Ramos (cell line): ENCODE measurements around the gene RGR.

ENCODE experiments used
- in situ Hi-C: fragments of 300-500 bp; cut with MboI; formaldehyde crosslinking; loops from one replicate; pipeline ENCODE4 v1.14.3; 2022; ENCODE audit warnings: low sequenced_read_pairs; ENCODE audit not compliant: unreplicated experiment

The RGR gene

DNA sequence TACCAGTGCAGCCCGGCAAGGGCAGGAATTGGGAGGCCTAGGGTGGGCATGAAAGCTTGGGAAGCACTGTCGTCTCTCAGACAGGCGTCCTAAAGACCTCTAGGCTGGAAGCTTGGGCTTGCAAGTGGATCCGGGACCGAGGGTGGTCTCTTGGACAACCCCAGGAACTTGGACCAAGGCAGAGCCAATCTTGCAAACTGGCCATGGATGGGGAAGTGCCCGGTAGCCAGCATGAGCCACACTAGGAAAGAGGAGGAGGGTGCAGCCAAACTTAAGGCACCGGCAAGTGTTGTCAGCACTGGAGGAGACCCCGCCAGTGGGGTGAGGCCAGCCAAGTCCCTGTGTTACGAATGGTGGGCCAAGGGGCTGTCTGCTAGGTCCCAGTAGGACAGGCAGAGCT is 28.0 kb upstream of the RGR start:
- in situ Hi-C loops: no loop called here

GRCh38 chr10:84217746-84218145 is 27.1 kb upstream of the RGR start:
- in situ Hi-C loops: no loop called here

DNA sequence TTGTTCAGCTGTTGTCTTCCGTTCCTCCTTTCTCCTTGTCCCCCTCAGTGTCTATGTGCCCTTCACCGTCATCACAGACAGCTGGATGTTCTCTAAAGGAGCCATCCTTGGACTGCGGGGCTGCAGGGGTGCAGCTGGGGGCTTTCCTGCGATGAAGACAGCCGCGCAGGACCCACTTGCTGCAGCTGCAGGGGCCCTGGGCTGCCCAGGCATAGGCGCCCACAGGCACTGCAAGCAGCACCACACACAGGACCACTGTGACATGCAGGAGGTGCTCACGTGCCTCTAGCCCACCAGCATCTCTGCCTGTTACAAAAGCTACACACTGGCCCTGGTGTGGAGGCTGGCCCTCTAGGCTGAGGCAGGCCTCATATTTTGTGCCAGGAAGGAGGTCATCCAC is 22.9 kb upstream of the RGR start:
- in situ Hi-C loops: no loop called here

DNA sequence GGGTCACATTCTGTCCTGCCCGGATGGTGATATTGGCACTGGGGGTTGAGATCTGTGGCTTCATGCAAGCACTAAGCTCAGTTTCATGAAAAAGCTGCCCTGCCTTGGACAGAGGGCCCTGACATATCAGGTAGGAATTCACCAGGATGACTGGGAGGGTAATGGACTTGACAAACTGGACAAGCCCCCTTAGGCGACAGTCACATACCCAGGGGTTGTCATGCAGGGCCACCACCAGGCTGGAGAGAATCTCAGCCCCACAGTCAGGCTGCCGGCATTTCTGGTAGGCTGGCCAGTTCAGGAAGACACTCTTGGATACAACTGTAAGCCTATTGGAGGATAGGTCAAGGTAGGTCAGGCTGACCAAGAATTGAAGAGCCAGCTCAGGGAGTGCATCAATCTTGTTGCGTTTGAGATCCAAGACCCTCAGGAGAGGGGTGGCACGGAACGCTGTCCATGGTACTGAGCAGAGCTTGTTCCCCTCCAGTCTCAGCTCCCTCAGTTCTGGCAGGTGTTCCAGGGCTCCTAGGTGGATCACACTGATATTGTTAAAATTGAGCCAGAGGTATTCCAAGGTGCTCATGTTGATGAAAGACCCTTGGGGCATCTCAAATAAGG is 20.3 kb upstream of the RGR start:
- in situ Hi-C loops: no loop called here

DNA sequence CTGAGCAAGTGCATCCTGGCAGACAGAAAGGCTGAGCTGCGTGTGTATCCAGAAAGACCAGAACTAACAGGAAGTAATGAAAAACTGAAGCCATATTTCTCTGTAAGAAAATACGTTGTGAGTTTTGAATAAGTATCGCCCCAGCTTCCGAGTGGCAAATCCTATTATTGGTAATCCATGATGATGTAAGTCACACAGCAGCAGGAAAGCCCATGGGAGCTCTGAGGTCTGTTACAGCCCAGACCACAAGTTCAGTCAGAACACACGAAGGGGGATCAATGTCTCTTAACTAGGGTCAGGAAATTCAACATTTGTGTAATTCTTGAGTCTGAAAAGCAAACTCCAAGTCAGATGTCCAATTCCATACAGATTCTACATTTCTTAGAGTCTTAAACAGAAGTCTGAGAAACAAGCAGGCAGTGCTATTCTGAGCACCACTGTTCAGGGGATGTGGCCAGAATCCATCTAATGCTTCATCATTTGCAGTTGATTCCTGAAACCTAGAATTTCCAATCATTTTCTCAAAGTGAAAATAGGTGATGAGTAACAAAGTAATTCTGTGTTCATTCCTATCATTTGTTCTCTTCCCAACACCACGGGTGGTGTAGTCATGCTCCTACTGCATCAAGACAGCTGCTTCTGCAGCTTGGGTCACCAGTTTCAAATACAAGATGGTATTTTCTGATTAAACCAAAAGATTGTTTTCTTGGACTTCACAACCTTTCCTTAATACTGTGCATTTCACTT is 19.3 kb upstream of the RGR start, which contains the start of gene LRIT2:
LRIT2 (minus strand) TSS at position 118 of the 747 bp plus-strand sequence; CDS start at position 94, 24 bp downstream.
- in situ Hi-C loops: no loop called here

- in situ Hi-C loops: no loop called here
These were observed 18.2 kb upstream of the RGR start for GRCh38 chr10:84226616-84227015.

DNA sequence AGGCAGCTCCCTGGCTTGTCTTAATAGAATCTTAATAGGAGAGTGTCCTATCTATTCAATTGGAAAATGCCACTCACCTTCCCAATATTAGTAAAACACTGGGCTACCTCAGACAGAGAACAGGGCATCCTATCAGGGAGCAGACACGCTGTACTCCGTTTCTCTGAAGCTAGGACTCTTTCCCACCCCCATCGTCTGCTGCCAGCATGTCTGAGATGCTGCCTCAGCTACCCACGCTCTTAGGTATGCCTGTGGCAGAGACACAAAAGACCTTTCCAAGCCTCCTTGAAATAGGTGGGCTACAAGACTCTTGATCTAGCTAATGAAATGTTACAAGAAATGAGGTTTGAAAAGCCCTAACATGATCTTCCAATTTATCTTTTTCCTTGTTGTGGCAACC is 17.0 kb upstream of the RGR start:
- in situ Hi-C loops: no loop called here

GRCh38 chr10:84230359-84230758 is 14.5 kb upstream of the RGR start:
- in situ Hi-C loops: no loop called here

- in situ Hi-C loops: no loop called here
These were observed 12.5 kb upstream of the RGR start for GRCh38 chr10:84232376-84232775.

- in situ Hi-C loops: no loop called here
These were observed 10.9 kb upstream of the RGR start for GRCh38 chr10:84233940-84234339.

GRCh38 chr10:84234479-84234878 is 10.4 kb upstream of the RGR start:
- in situ Hi-C loops: no loop called here

DNA sequence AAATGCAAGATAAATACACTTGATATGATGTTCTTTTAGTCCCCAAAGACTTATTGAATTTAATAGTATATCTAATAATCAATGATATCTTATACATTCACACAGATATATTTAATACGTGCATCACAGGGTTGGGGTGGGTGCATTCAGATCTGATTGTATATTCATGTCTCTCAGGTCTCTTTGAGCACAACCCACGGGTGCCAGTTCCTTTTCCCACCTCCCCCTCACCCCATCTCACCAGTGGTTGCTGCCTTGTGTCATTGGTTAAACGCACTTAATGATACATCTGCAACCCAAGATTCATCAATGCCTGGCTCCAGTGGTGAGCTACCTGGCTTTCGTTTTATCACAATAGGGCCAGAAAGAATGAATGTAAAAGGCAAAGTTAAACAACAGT is 9.8 kb upstream of the RGR start:
- in situ Hi-C loops: no loop called here

- in situ Hi-C loops: no loop called here
These were observed 8.1 kb upstream of the RGR start for GRCh38 chr10:84236807-84237198.

GRCh38 chr10:84237199-84238051 is 7.4 kb upstream of the RGR start:
- in situ Hi-C loops: no loop called here

DNA sequence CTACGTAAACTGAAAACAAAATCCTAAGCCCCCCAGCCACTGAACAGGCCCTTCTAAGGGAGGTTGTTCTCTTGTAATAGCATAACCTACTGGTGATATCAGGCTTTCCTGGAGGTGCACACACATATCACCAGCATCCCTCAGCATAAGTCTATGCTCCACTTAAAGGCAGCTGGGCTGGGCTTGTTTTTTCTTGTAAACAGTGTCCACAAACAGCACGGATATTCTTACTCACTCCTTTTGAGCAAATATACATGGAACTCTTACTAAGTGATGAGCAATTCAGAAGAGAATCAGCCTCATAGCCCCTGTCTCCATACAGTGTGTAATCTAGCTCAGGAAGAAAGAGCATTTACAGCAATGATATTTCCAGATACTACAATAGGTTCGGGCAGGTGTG is 5.9 kb upstream of the RGR start:
- in situ Hi-C loops: no loop called here

DNA sequence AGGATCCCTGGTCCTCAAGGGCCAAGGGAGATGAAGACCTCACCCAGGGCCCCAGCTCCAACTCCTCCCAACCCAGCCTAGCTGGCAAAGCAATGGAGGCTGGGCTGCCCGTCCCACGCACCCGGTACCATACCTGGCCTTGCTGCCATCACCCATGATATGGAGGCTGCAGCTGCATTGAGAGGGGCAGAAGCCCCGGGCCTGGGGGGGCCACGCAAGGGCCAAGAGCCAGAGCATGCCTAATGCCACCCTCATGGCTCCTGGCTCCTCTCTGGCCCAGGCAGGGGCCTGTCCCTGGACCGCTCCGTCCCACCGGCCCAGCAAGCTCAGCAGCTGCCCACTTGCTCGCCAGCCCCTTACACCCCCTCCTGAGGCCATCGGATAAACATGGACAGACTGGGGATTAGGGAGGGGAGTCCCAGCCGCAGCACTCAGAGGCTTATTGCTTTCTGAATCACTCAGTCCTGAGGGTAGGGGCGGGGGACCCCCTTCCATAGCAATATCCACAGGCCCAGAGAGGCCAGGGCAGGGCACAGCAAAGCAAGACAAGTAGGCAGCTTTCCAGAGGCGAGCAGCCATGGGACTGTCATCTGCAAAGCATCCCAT is 3.6 kb upstream of the RGR start, which contains the start of gene LRIT1:
LRIT1 (minus strand) TSS at position 362 of the 606 bp plus-strand sequence; CDS start at position 255, 107 bp downstream.
- in situ Hi-C loops: no loop called here

- in situ Hi-C loops: no loop called here
These were observed 1.1 kb upstream of the RGR start for GRCh38 chr10:84243759-84244158.

DNA sequence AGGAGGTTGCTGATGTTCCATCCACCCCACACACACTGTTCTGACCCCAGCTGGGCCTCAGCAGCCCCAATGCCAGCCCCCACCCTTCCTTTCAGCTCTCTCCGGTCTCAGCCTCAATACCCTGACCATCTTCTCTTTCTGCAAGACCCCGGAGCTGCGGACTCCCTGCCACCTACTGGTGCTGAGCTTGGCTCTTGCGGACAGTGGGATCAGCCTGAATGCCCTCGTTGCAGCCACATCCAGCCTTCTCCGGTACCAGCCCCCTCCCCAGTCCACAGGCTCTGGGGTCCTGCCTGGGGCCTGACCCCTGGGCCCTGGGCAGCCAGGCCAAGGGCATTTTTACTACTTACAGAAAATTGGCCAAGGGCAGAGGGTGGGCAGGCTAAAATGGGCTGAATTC is 2.6 kb downstream of the RGR start:
- in situ Hi-C loops: no loop called here

GRCh38 chr10:84248794-84249193 is 3.9 kb downstream of the RGR start:
- in situ Hi-C loops: no loop called here
